Ovary (tissue), 9 donors: ENCODE data around the gene LPIN1. TPM values are rescaled to one million over a fixed set of nuclear protein-coding genes. Genes with fewer than 3 reads are reported as not detected.

Experiments used
- DNase-seq, 5 donors: peaks; one replicate each; pipeline ENCODE4 v3.0.0-alpha.2; 2019 to 2020
- H3K27ac ChIP-seq, 2 donors: fragments of 200-600 bp; one replicate each; pipeline versions ENCODE4 v1.5.1 to v1.8.0; 2019 to 2022
- H3K27me3 ChIP-seq: fragments of 200-600 bp; one replicate; pipeline ENCODE4 v1.8.0; 2022
- H3K36me3 ChIP-seq: fragments of 200-600 bp; sonication (generic); one replicate; pipeline ENCODE4 v1.5.1; 2019
- H3K4me1 ChIP-seq: one replicate; pipeline ENCODE4 v1.8.1; 2013; ENCODE audit warnings: mild to moderate bottlenecking, moderate library complexity; ENCODE audit not compliant: insufficient read depth
- H3K4me3 ChIP-seq: fragments of 200-600 bp; sonication (generic); one replicate; pipeline ENCODE4 v1.5.1; 2017
- H3K9me3 ChIP-seq, 2 donors: fragments of 200-600 bp in 1 of 2; sonication (generic) in 1 of 2; one replicate each; pipeline versions ENCODE4 v1.5.1 to v1.8.1; 2013 to 2019; ENCODE audit warnings: mild to moderate bottlenecking in 1 of 2, moderate library complexity in 1 of 2
- CTCF ChIP-seq, 3 donors: fragments of 450-650 bp in 2 of 3; fragments of 200-600 bp in 1 of 3; IDR thresholded peaks; one replicate each; pipeline versions ENCODE4 v1.5.1 to v1.8.0; 2016 to 2022; ENCODE audit warnings: antibody characterized with exemption in 3 of 3, mild to moderate bottlenecking in 1 of 3
- EP300 ChIP-seq: sonication (generic); formaldehyde crosslinking; IDR thresholded peaks from one replicate; pipeline ENCODE4 v1.6.1; 2017; ENCODE audit warnings: antibody characterized with exemption
- POLR2A ChIP-seq: fragments of 450-650 bp; IDR thresholded peaks from one replicate; pipeline ENCODE4 v1.6.1; 2017; ENCODE audit warnings: antibody characterized with exemption, mild to moderate bottlenecking, moderate library complexity
- WGBS, 3 donors: extraction: QIAGEN DNeasy Blood & Tissue Kit in 1 of 3; methylation state at CpG; one replicate each; pipeline versions ENCODE4 v1.1.5 to v1.1.7; 2013 to 2017; 5-methylcytosine and 5-hydroxymethylcytosine counted together
- intact Hi-C, 4 donors: fragments of 100-400 bp; cut with DNase I; formaldehyde crosslinking; loops; one replicate each; pipeline versions ENCODE4 v1.11.0 to v1.15.1; 2022 to 2023
- polyA plus RNA-seq, 2 donors: library from polyadenylated mRNA; stranded (reverse); fragments of 200-250 nt in 1 of 2; fragments of 350-450 nt in 1 of 2; fragmentation: Illumina TruSeq in 1 of 2; extraction: RNeasy Lipid Tissue Mini Kit (QIAGEN cat#74804) in 1 of 2; gene quantifications; one replicate each; pipeline ENCODE4 v1.2.3, GENCODE V29; 2013 to 2014
- total RNA-seq, 7 donors: library from RNA; depleted of rRNA in 2 of 7; stranded (reverse); fragments of >200 nt in 2 of 7; fragmentation: NEBNext Ultra II Directional in 3 of 7; extraction: Animal tissue kit (Norgen Biotek cat#: 25700) in 3 of 7; gene quantifications; one replicate each; pipeline versions ENCODE4 v1.1.0 to v1.2.4, GENCODE V29; 2016 to 2023
- donor health status: DM: no; HTN: no; CAD: no; lungs with moderate emphysema.
- donor health status: DM: no; HTN: no; CAD: no.
- donor health status: Bipolar disorder and iron deficiency.
- donor health status: DM: yes; HTN: yes; CAD: no.
- donor health status: DM: no; HTN: no; CAD: no.
- donor health status: DM: yes; HTN: yes; CAD: no.

LPIN1 gene
- total and polyA plus RNA-seq, 9 donors = 19.9 to 144 (median 50.8) TPM

DNA sequence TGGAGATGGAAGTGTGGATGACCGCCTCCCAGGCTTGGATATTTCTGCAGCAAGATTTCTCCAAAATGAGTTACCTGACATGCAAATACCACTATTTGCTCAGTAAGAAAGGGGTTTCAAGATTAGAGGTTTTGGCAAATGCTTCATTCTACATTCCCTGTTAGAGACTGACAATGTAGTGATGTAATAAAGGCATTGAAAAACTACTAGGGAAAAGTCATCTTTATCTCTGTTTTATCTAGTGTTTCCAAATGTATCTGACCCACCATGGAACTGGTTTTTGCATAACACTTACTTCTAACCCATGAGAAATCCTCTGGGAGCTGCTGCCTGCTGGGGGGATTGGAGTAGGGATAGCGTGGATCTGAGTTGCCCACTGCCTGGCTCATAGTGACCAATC, 43.5 kb upstream of the LPIN1 start:
- WGBS, 3 donors = 93 to 100% (median 93%) methylated on average over 2 of the region's 2 CpGs
- DNase-seq = no peak
- peaks cover 10% of the 10 kb centered on the region for H3K4me1 ChIP-seq
- H3K27me3 ChIP-seq = no peaks in the 10 kb centered on the region
- intact Hi-C loops = no loop called here
- no peak overlapping the region for H3K27ac ChIP-seq
- H3K9me3 ChIP-seq = no peaks in the 10 kb centered on the region
- no peaks in the 10 kb centered on the region for H3K36me3 ChIP-seq
- no peak for TF ChIP-seq CTCF (IDR thresholded peaks at IDR 0.05)
- no peak for TF ChIP-seq POLR2A
- no peak for TF ChIP-seq EP300
- H3K4me3 ChIP-seq = no peak overlapping the region

DNA sequence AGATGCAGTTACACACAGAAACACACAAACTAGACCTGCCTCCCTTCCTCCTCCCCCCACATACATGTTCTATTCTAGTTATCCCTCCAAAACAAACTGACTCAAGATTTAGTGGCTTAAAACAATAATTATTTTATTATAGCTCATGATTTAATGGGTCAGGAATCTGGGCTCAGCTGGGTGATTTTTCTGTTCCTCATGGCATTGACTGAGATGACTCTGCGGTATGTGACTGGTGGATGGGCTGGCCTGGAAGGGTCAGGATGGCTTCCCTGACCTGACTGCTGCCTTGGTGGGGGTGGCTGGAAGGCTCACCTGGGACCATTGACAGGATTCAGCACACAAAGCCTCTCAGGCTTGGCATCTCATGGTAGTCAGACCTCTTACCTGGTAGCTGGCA, 42.7 kb upstream of the LPIN1 start:
- no peaks in the 10 kb centered on the region for H3K36me3 ChIP-seq
- no peak for TF ChIP-seq POLR2A
- TF ChIP-seq EP300 = no peak
- TF ChIP-seq CTCF (IDR thresholded peaks at IDR 0.05) = no peak
- no peak overlapping the region for H3K4me3 ChIP-seq
- H3K9me3 ChIP-seq = no peaks in the 10 kb centered on the region
- peaks cover 7% of the 10 kb centered on the region for H3K4me1 ChIP-seq
- intact Hi-C loops = no loop called here
- no peaks in the 10 kb centered on the region for H3K27me3 ChIP-seq
- WGBS, 3 donors = 63 to 82% (median 71%) methylated on average over 1 of the region's 1 CpG
- no peak for DNase-seq
- no peak overlapping the region for H3K27ac ChIP-seq

- TF ChIP-seq POLR2A (no peak), EP300 (no peak), CTCF (IDR thresholded peaks at IDR 0.05) (no peak)
- 87 to 88% (median 88%) methylated on average over 4 of the region's 4 CpGs for WGBS, 3 donors
Measured at GRCh38 chr2:11705063-11705462, 41.4 kb upstream of the LPIN1 start.

DNA sequence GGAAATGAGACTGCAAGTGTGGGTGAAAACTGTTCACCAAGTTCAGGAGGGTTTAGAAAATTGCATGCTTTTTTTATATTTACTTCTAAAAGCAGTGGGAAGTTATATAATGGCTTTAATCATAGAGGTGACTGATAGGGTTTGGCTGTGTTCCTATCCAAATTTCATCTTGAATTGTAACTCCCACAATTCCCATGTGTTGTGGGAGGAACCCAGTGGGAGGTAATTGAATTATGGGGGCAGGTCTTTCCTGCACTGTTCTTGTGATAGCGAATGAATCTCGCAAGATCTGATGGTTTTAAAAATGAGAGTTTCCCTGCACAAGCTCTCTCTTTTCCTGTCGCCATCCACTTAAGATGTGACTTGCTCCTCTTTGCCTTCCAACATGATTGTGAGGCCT, 40.7 kb upstream of the LPIN1 start:
- Histone ChIP-seq H3K9me3 (no peaks in the 10 kb centered on the region), H3K4me3 (no peak overlapping the region), H3K27me3 (no peaks in the 10 kb centered on the region), H3K4me1 (peaks cover 10% of the 10 kb centered on the region), H3K36me3 (no peaks in the 10 kb centered on the region), H3K27ac (no peak overlapping the region)
- intact Hi-C loops = no loop called here
- no peak for DNase-seq
- no peak for TF ChIP-seq CTCF (IDR thresholded peaks at IDR 0.05)
- no peak for TF ChIP-seq EP300
- TF ChIP-seq POLR2A = no peak
- WGBS, 3 donors = 91 to 96% (median 94%) methylated on average over 3 of the region's 3 CpGs

More at GRCh38 chr2:11705063-11705462, 41.4 kb upstream of the LPIN1 start:
- H3K9me3 ChIP-seq = no peaks in the 10 kb centered on the region
- no peak for DNase-seq
- no peak overlapping the region for H3K4me3 ChIP-seq
- peaks cover 8% of the 10 kb centered on the region for H3K4me1 ChIP-seq
- intact Hi-C loops = no loop called here
- H3K27ac ChIP-seq = no peak overlapping the region
- H3K36me3 ChIP-seq = no peaks in the 10 kb centered on the region
- H3K27me3 ChIP-seq = no peaks in the 10 kb centered on the region
